Measurements from ENCODE around the gene R3HCC1L.
A peak's percentile ranks its signal among the peaks of the same experiment; 100 is the strongest.

The R3HCC1L gene

GRCh38 chr10:98238391-98238790 lies 103.9 kb downstream of the R3HCC1L start:
- no peak for FAIRE-seq

- no peak for FAIRE-seq
Observed at GRCh38 chr10:98240524-98240923, 106.1 kb downstream of the R3HCC1L start.

- FAIRE-seq = peak; percentile 90
Observed at GRCh38 chr10:98242823-98243222, 108.4 kb downstream of the R3HCC1L start.

GRCh38 chr10:98244141-98244540 lies 109.7 kb downstream of the R3HCC1L start:
- FAIRE-seq = no peak

GRCh38 chr10:98244586-98244985 lies 110.1 kb downstream of the R3HCC1L start:
- no peak for FAIRE-seq

- FAIRE-seq = no peak
Observed at GRCh38 chr10:98246911-98247805, 112.7 kb downstream of the R3HCC1L start.

- FAIRE-seq = no peak
Observed at GRCh38 chr10:98248018-98248417, 113.6 kb downstream of the R3HCC1L start.

GRCh38 chr10:98249134-98249533 lies 114.7 kb downstream of the R3HCC1L start:
- FAIRE-seq = no peak

GRCh38 chr10:98251399-98251798 lies 116.9 kb downstream of the R3HCC1L start:
- FAIRE-seq = no peak

- no peak for FAIRE-seq
Observed at GRCh38 chr10:98252464-98252863, 118.0 kb downstream of the R3HCC1L start.

- no peak for FAIRE-seq
Observed at GRCh38 chr10:98253499-98253898, 119.0 kb downstream of the R3HCC1L start.

GRCh38 chr10:98254234-98254974 lies 119.9 kb downstream of the R3HCC1L start:
- FAIRE-seq = no peak

GRCh38 chr10:98255146-98255877 lies 120.9 kb downstream of the R3HCC1L start:
- FAIRE-seq = no peak

GRCh38 chr10:98256692-98257091 lies 122.2 kb downstream of the R3HCC1L start:
- no peak for FAIRE-seq

- no peak for FAIRE-seq
Observed at GRCh38 chr10:98257198-98257597, 122.7 kb downstream of the R3HCC1L start.

GRCh38 chr10:98257961-98258360 lies 123.5 kb downstream of the R3HCC1L start:
- no peak for FAIRE-seq

GRCh38 chr10:98258683-98259454 lies 124.4 kb downstream of the R3HCC1L start:
- FAIRE-seq = no peak

- FAIRE-seq = no peak
Observed at GRCh38 chr10:98259606-98260315, 125.3 kb downstream of the R3HCC1L start.

GRCh38 chr10:98260350-98260749 lies 125.9 kb downstream of the R3HCC1L start:
- no peak for FAIRE-seq

GRCh38 chr10:98260752-98261151 lies 126.3 kb downstream of the R3HCC1L start:
- FAIRE-seq = no peak

- FAIRE-seq = no peak
Observed at GRCh38 chr10:98261436-98262277, 127.2 kb downstream of the R3HCC1L start.

All from A204.1 (cell line).